Fibroblast of lung (primary cell): ENCODE data around the gene TTF2. TPM values are rescaled to one million over a fixed set of nuclear protein-coding genes. Genes with fewer than 3 reads are reported as not detected.
"Not testable (repeated sequence)": the region's sequence is repeated elsewhere in the genome, so short reads cannot be mapped to it uniquely, and the experiment has no call there.

Experiments
- DNase-seq, 2 donors: peaks; one replicate each; pipeline versions ENCODE4 v3.0.0 to v3.0.0-alpha.2; 2010; ENCODE audit warnings: low read depth in 2 of 2
- H2AFZ ChIP-seq: 2 replicates; pipeline ENCODE4 v1.5.1; 2012; ENCODE audit warnings: low read length, control low read depth, inconsistent platforms
- H3K27ac ChIP-seq: 2 replicates; pipeline ENCODE4 v1.5.1; 2011; ENCODE audit warnings: low read length, control low read depth; ENCODE audit not compliant: insufficient read depth
- H3K27me3 ChIP-seq: 2 replicates; pipeline ENCODE4 v1.5.1; 2011; ENCODE audit warnings: mild to moderate bottlenecking, low read length; ENCODE audit not compliant: control insufficient read depth, insufficient read depth
- H3K36me3 ChIP-seq: 2 replicates; pipeline ENCODE4 v1.5.1; 2011; ENCODE audit warnings: low read length; ENCODE audit not compliant: control insufficient read depth, insufficient read depth
- H3K4me1 ChIP-seq: 2 replicates; pipeline ENCODE4 v1.5.1; 2011; ENCODE audit warnings: low read length; ENCODE audit not compliant: control insufficient read depth, insufficient read depth; ENCODE audit errors: extremely low read depth
- H3K4me2 ChIP-seq: 2 replicates; pipeline ENCODE4 v1.5.1; 2011; ENCODE audit warnings: low read length, control low read depth; ENCODE audit not compliant: insufficient read depth; ENCODE audit errors: extremely low read depth
- H3K4me3 ChIP-seq, 4 experiments: fragments of 200-600 bp in 1 of 4; sonication (generic) in 1 of 4; replicated peaks in 1 of 4; 2 replicates each; pipeline ENCODE4 v1.5.1; 2011 to 2016; ENCODE audit warnings: low read length in 4 of 4, low read depth in 3 of 4, mild to moderate bottlenecking in 3 of 4, control low read depth in 2 of 4, inconsistent platforms in 1 of 4, mixed read lengths in 1 of 4; ENCODE audit not compliant: insufficient read depth in 1 of 4; ENCODE audit errors: control extremely low read depth in 1 of 4
- H3K79me2 ChIP-seq: 2 replicates; pipeline ENCODE4 v1.5.1; 2012; ENCODE audit warnings: mild to moderate bottlenecking, low read length, inconsistent platforms; ENCODE audit not compliant: control insufficient read depth, insufficient read depth
- H3K9ac ChIP-seq: 2 replicates; pipeline ENCODE4 v1.5.1; 2011; ENCODE audit warnings: mild to moderate bottlenecking, low read length, control low read depth; ENCODE audit not compliant: insufficient read depth
- H3K9me3 ChIP-seq: 2 replicates; pipeline ENCODE4 v1.5.1; 2012; ENCODE audit warnings: low read depth, low read length; ENCODE audit not compliant: control insufficient read depth, insufficient read depth
- H4K20me1 ChIP-seq: 2 replicates; pipeline ENCODE4 v1.5.1; 2011; ENCODE audit warnings: low read length; ENCODE audit not compliant: control insufficient read depth, insufficient read depth; ENCODE audit errors: extremely low read depth
- EZH2 ChIP-seq: IDR thresholded peaks from 2 replicates; pipeline ENCODE4 v1.5.1; 2012; ENCODE audit warnings: low read length, control low read depth, mild to moderate bottlenecking; ENCODE audit errors: missing control alignments
- polyA plus RNA-seq, 2 donors: library from polyadenylated mRNA; depleted of rRNA in 1 of 2; stranded (reverse) in 1 of 2; unstranded in 1 of 2; fragments of >200 nt; gene quantifications; 2 replicates each; pipeline ENCODE4 v1.2.1, GENCODE V29; 2011 to 2012; ENCODE audit warnings: missing spikeins in 1 of 2
- total RNA-seq: library from RNA; depleted of rRNA; stranded (reverse); fragments of >200 nt; gene quantifications from 2 replicates; pipeline ENCODE4 v1.2.1, GENCODE V29; 2014
- TF ChIP-seq, protein P1 (sequence below), 2 donors: IDR thresholded peaks in 1 of 2; conservative IDR thresholded peaks in 1 of 2; 1 replicate in 1 of 2; 2 replicates in 1 of 2; pipeline ENCODE4 v1.5.1; 2011 to 2012; ENCODE audit warnings: low read length in 2 of 2, control low read depth in 1 of 2, inconsistent platforms in 1 of 2, low read depth in 1 of 2, mild to moderate bottlenecking in 1 of 2

TTF2 gene
- total and polyA plus RNA-seq, 2 donors (not counting 1 experiment from before 2014, with no cell fraction given) = 10.0 to 13.2 TPM

DNA sequence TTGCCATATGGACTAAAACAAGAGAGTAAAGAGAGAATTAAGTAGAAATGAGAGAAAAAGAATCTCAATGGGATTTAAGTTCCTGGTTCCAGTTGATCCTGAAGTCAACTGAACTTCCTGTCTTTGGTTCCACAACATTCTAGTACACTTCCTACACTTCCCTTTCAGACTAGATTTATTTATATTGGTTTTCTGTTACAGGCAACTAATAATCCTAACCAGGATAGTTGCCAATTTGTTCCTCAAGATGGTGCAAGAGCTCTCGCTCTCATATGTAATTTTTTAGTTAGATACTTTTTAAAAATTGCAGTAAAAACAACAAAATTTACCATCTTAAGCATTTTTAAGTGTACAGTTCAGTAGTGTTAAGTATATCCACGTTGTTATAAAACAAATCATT is 90.2 kb downstream of the TTF2 start:
- Histone ChIP-seq H3K9ac (no peak overlapping the region), H3K27ac (no peak overlapping the region), H3K27me3 (no peaks in the 10 kb centered on the region), H3K4me1 (peaks cover 15% of the 10 kb centered on the region), H3K79me2 (no peaks in the 10 kb centered on the region), H3K4me2 (no peak overlapping the region), H4K20me1 (no peaks in the 10 kb centered on the region), H3K4me3 (no peak overlapping the region), H3K9me3 (no peaks in the 10 kb centered on the region), H2AFZ (no peak overlapping the region), H3K36me3 (no peaks in the 10 kb centered on the region)
- DNase-seq = peak in 1 of 2 donors; percentile 61
- TF ChIP-seq, protein P1, sequence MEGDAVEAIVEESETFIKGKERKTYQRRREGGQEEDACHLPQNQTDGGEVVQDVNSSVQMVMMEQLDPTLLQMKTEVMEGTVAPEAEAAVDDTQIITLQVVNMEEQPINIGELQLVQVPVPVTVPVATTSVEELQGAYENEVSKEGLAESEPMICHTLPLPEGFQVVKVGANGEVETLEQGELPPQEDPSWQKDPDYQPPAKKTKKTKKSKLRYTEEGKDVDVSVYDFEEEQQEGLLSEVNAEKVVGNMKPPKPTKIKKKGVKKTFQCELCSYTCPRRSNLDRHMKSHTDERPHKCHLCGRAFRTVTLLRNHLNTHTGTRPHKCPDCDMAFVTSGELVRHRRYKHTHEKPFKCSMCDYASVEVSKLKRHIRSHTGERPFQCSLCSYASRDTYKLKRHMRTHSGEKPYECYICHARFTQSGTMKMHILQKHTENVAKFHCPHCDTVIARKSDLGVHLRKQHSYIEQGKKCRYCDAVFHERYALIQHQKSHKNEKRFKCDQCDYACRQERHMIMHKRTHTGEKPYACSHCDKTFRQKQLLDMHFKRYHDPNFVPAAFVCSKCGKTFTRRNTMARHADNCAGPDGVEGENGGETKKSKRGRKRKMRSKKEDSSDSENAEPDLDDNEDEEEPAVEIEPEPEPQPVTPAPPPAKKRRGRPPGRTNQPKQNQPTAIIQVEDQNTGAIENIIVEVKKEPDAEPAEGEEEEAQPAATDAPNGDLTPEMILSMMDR (conservative IDR thresholded peaks at IDR 0.05 in 1 of 2, IDR thresholded peaks at IDR 0.05 in 1 of 2; ENCODE audit: low read depth in 1 of 2, low read length in 2 of 2) = no peak
- no peak for TF ChIP-seq EZH2

DNA sequence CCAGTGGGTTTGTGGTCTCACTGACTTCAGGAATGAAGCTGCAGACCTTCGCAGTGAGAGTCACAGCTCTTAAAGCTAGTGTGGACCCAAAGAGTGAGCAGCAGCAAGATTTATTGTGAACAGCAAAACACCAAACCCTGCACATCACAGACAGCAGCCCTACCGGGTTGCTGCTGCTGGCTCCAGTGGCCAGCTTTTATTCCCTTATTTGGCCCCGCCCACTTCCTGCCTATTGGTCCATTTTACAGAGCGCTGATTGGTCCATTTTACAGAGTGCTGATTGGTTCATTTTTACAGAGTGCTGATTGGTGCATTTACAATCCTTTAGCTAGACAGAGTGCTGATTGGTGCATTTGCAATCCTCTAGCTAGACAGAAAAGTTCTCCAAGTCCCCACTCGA is 91.2 kb downstream of the TTF2 start:
- not testable (repeated sequence) for DNase-seq

More for the DNA sequence above, 91.2 kb downstream of the TTF2 start:
- H2AFZ ChIP-seq, H3K9ac ChIP-seq, H3K4me2 ChIP-seq, H3K27me3 ChIP-seq, H4K20me1 ChIP-seq, H3K27ac ChIP-seq, H3K9me3 ChIP-seq, H3K79me2 ChIP-seq, H3K36me3 ChIP-seq, H3K4me3 ChIP-seq: not testable (repeated sequence)
- H3K4me1 ChIP-seq = peaks cover 12% of the 10 kb centered on the region

Other genes with a start within 250 kb of the TTF2 start
- 1.2 and 15.4 TPM in 2 replicates for gene PTGFRN, start 150.4 kb upstream of the TTF2 start, total RNA-seq
- 0.72 and 7.5 TPM in 2 replicates for gene PTGFRN, start 150.4 kb upstream of the TTF2 start, polyA plus RNA-seq
- gene CD101, start 58.6 kb upstream of the TTF2 start, total RNA-seq = under 0.01 TPM in 1 of 2 replicates, not detected in the other
- 0.25 TPM in 1 of 2 replicates, not detected in the other for gene CD101, start 58.6 kb upstream of the TTF2 start, polyA plus RNA-seq
- 4.6 and 8.4 TPM in 2 replicates for gene TRIM45, start 61.4 kb downstream of the TTF2 start, total RNA-seq
- gene TRIM45, start 61.4 kb downstream of the TTF2 start, polyA plus RNA-seq = 2.9 and 4.0 TPM in 2 replicates
- under 0.01 TPM in 1 of 2 replicates, not detected in the other for gene VTCN1, start 150.6 kb downstream of the TTF2 start, total RNA-seq
- 0.03 TPM in 1 of 2 replicates, not detected in the other for gene VTCN1, start 150.6 kb downstream of the TTF2 start, polyA plus RNA-seq